Heart left ventricle (tissue), 13 donors: Measurements from ENCODE around the gene TOLLIP.

Source experiments
- CTCF ChIP-seq, 12 donors: fragments of 200-600 bp; sonication (generic) in 4 of 12; IDR thresholded peaks; one replicate each; pipeline versions ENCODE4 v1.5.0 to v1.8.0; 2018 to 2022; ENCODE audit warnings: antibody characterized with exemption in 12 of 12, mild to moderate bottlenecking in 5 of 12
- POLR2A ChIP-seq, 2 donors: fragments of 450-650 bp; IDR thresholded peaks; one replicate each; pipeline ENCODE4 v1.6.1; 2017; ENCODE audit warnings: antibody characterized with exemption in 2 of 2, mild to moderate bottlenecking in 2 of 2, moderate library complexity in 2 of 2
- donor health status: ischemic (EF 13 %, LVEDD 7.1; RV severe dilation, severe dysfunction).
- donor health status: DM: no; HTN: yes; CAD: no.
- donor health status: DM: no; HTN: no; CAD: no.
- donor health status: ischemic (EF 25% LVEDD 6.9; RV normal size, moderate dysfunction).
- donor health status: ischemic (EF 25% LVEDD 5.7; RV mildly dilated, moderate dysfunction).
- donor health status: ischemic (EF 35%, LVEDD 5.7; RV mildly dilated, moderate dysfunction).
- donor health status: nonischemic (EF 11% LVEDD 7.7; RV severe dilation, severe dysfunction).
- donor health status: DM: yes; HTN: yes; CAD: no.
- donor health status: PGD.
- donor health status: ischemic (EF 29% LVEDD 5.4; RV normal size, mild dysfunction).
- donor health status: nonischemic (EF 23%, LVEDD 6.1; RV moderate dilation, normal function).

GRCh38 chr11:1225386-1226225 lies 83.8 kb downstream of the TOLLIP start:
- TF ChIP-seq CTCF (IDR thresholded peaks at IDR 0.05) = no peak
- no peak for TF ChIP-seq POLR2A (IDR thresholded peaks at IDR 0.05)
